SK-N-SH (cell line): ENCODE results near the gene ANO4.

Experiments used
- FOXJ3 ChIP-seq: sonication (generic); formaldehyde crosslinking; IDR thresholded peaks from 2 replicates; pipeline ENCODE4 v1.5.1; 2020; ENCODE audit warnings: mild to moderate bottlenecking, missing genetic modification reagents
- FOXM1 ChIP-seq: IDR thresholded peaks from 2 replicates; pipeline ENCODE4 v1.4.0; 2012; ENCODE audit warnings: low read depth, mild to moderate bottlenecking

- TF ChIP-seq FOXJ3 (no peak), FOXM1 (no peak)
Measured at GRCh38 chr12:101009274-101009673, 214.7 kb downstream of the ANO4 start.
